ENCODE results near the gene CACNG4. TPM values are rescaled to one million over a fixed set of nuclear protein-coding genes. Genes with fewer than 3 reads are reported as not detected.

Gene CACNG4
- total RNA-seq, 1 donor from 2014 or later, result 0.74 TPM

DNA sequence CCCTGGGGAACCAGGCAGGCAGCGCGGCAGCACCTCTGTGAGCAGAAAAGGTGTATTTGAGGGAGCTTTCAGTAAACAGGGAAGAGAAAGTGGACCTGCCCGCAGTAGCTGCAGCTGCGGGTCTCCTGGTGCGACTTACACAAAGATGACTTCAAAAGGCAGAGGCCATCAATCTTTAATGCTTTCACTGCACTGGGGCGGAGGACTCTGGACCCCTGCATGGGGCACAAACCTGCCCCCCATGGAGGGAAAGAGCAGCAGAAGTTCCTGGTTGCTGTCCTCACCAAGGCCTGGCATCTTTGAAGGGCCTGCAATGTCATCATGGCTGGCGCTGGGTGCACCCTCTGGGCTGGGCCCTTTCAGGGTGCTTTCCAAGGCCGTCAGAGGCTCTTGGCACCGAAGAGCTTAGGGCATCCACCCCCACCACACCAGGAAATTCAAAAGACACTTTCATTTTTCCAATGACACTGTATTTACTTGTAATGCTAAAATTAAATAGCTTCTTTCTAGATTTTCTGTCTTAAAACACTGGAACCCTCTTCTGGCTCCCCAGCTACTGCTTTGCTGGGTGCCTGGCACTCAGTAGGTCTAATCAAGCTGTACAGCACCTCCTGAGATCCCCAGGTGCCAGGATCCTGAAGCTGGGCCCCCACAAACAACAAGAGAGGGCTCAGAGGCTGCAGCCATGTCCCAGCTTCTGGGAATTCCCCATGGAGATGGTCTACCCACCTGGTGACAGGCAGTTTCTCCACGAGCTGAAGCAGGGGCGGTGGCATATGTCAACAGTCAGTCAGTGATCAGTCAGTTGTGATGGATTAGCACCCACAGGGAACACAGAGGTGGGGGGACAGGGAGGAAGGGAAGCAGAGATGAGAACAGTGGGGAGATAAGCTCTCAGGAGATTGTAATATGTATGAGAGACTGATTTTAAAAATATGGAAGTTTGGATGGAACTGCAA is 77.7 kb downstream of the CACNG4 start:
- no peak for DNase-seq (ENCODE audit: extremely low spot score in 2 of 2)
- Histone ChIP-seq H3K27me3 (no peaks in the 10 kb centered on the region), H3K36me3 (no peaks in the 10 kb centered on the region), H3K27ac (no peak overlapping the region), H3K4me3 (no peak overlapping the region), H3K4me1 (no peaks in the 10 kb centered on the region), H3K9me3 (no peaks in the 10 kb centered on the region)
- TF ChIP-seq CTCF (IDR thresholded peaks at IDR 0.05) (no peak), POLR2A (IDR thresholded peaks at IDR 0.05) (no peak), POLR2AphosphoS5 (IDR thresholded peaks at IDR 0.05; ENCODE audit: insufficient read depth in 1 of 2, low read depth in 1 of 2) (no peak)
- intact Hi-C loops (cut with DNase I), result no loop called here

GRCh38 chr17:67043283-67043682 is 78.8 kb downstream of the CACNG4 start:
- Histone ChIP-seq H3K27ac (no peak overlapping the region), H3K9me3 (no peaks in the 10 kb centered on the region), H3K27me3 (no peaks in the 10 kb centered on the region), H3K4me1 (no peaks in the 10 kb centered on the region), H3K4me3 (no peak overlapping the region), H3K36me3 (no peaks in the 10 kb centered on the region)
- intact Hi-C loops (cut with DNase I), result no loop called here
- TF ChIP-seq POLR2A (IDR thresholded peaks at IDR 0.05), result no peak
- TF ChIP-seq POLR2AphosphoS5 (IDR thresholded peaks at IDR 0.05; ENCODE audit: insufficient read depth in 1 of 2, low read depth in 1 of 2), result no peak
- TF ChIP-seq CTCF (IDR thresholded peaks at IDR 0.05), result no peak
- DNase-seq (ENCODE audit: extremely low spot score in 2 of 2), result no peak

DNA sequence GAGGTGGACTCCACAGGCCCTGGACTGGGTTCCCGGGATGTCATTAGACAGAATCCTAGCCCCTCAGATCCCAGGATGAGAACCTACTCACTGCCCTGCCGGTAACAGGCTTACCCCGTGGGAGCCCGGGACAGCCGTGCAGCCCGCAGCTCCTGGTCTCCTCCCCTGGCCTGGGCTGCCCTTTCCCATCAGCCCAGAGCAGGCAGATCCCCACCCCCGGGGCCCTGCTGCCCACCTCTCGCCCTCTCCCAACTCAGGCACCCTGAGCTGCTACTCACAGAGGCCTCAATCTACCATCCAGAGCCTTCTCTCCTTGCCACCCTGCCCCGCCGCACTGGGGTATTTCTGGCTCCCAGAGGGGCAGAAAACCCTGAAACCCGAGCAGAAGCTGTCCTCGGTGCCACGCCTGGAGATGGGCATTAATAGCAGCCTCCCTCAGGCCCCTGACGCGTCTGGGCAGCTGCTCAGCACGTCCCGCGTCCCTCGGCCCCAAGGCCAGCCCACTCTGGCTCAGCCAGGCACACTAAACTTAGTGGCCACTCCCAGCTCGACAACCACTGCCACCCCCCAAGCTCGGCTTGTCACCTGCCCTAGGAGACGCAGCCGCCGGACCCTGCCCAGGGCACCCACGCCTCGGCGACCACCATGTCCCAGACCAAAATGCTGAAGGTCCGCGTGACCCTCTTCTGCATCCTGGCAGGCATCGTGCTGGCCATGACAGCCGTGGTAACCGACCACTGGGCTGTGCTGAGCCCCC is 79.7 kb downstream of the CACNG4 start, which contains the start of gene CACNG1:
Gene CACNG1, plus strand, starts transcription at position 539 of the 757 bp plus-strand sequence. Its CDS starts 107 bp downstream, at position 646.
- intact Hi-C loops (cut with DNase I), result no loop called here
- H3K27ac ChIP-seq, result no peak within 1 kb of the TSS
- TF ChIP-seq CTCF (IDR thresholded peaks at IDR 0.05) (no peak), POLR2AphosphoS5 (IDR thresholded peaks at IDR 0.05; ENCODE audit: insufficient read depth in 1 of 2, low read depth in 1 of 2) (no peak), POLR2A (IDR thresholded peaks at IDR 0.05) (no peak)
- H3K4me1 ChIP-seq, result no peaks in the 10 kb centered on the region
- no peaks in the 10 kb centered on the region for H3K36me3 ChIP-seq
- H3K4me3 ChIP-seq, result no peak within 1 kb of the TSS
- no peak for DNase-seq (ENCODE audit: extremely low spot score in 2 of 2)
- H3K27me3 ChIP-seq, result no peaks in the 10 kb centered on the region
- H3K9me3 ChIP-seq, result no peaks in the 10 kb centered on the region

- H3K36me3 ChIP-seq, result no peaks in the 10 kb centered on the region
- no peak overlapping the region for H3K27ac ChIP-seq
- TF ChIP-seq CTCF (IDR thresholded peaks at IDR 0.05) (no peak), POLR2A (IDR thresholded peaks at IDR 0.05) (no peak)
- H3K9me3 ChIP-seq, result no peaks in the 10 kb centered on the region
- H3K4me1 ChIP-seq, result no peaks in the 10 kb centered on the region
- intact Hi-C loops (cut with DNase I), result no loop called here
- DNase-seq (ENCODE audit: extremely low spot score in 2 of 2), result no peak
- H3K27me3 ChIP-seq, result no peaks in the 10 kb centered on the region
- no peak overlapping the region for H3K4me3 ChIP-seq
These were observed 80.4 kb downstream of the CACNG4 start for GRCh38 chr17:67044940-67045339.

Data from vagina (tissue), 2 donors.